GM18861 (cell line): Measurements from ENCODE around the gene UMAD1.
"Not testable (repeated sequence)": the region's sequence is repeated elsewhere in the genome, so short reads cannot be mapped to it uniquely, and the experiment has no call there.

Source experiments
- ATAC-seq: cut with Tn5 transposase; IDR thresholded peaks from one replicate; pipeline ENCODE4 v1.9.1; 2021; ENCODE audit not compliant: unreplicated experiment

Gene UMAD1

GRCh38 chr7:7652798-7653540 is 12.4 kb downstream of the UMAD1 start:
- ATAC-seq = no peak

GRCh38 chr7:7653593-7654187 is 13.1 kb downstream of the UMAD1 start:
- ATAC-seq = no peak

GRCh38 chr7:7654964-7655715 is 14.6 kb downstream of the UMAD1 start:
- no peak for ATAC-seq

- not testable (repeated sequence) for ATAC-seq
These were observed 15.9 kb downstream of the UMAD1 start for GRCh38 chr7:7656459-7656858.

- ATAC-seq = no peak
These were observed 22.0 kb downstream of the UMAD1 start for GRCh38 chr7:7662527-7662926.

- no peak for ATAC-seq
These were observed 23.7 kb downstream of the UMAD1 start for GRCh38 chr7:7664291-7664690.

GRCh38 chr7:7665031-7665430 is 24.5 kb downstream of the UMAD1 start:
- ATAC-seq = no peak

- ATAC-seq = no peak
These were observed 26.6 kb downstream of the UMAD1 start for GRCh38 chr7:7667187-7667586.

GRCh38 chr7:7668706-7669105 is 28.2 kb downstream of the UMAD1 start:
- ATAC-seq = no peak

GRCh38 chr7:7670490-7670889 is 29.9 kb downstream of the UMAD1 start:
- no peak for ATAC-seq

- no peak for ATAC-seq
These were observed 30.8 kb downstream of the UMAD1 start for GRCh38 chr7:7671361-7671760.

- no peak for ATAC-seq
These were observed 32.1 kb downstream of the UMAD1 start for GRCh38 chr7:7672545-7673239.

- no peak for ATAC-seq
These were observed 32.6 kb downstream of the UMAD1 start for GRCh38 chr7:7673240-7673550.

GRCh38 chr7:7675686-7676085 is 35.1 kb downstream of the UMAD1 start:
- ATAC-seq = no peak

- ATAC-seq = not testable (repeated sequence)
These were observed 39.1 kb downstream of the UMAD1 start for GRCh38 chr7:7679640-7680039.

GRCh38 chr7:7681191-7681935 is 40.8 kb downstream of the UMAD1 start:
- peak; percentile 87 for ATAC-seq

- ATAC-seq = no peak
These were observed 41.4 kb downstream of the UMAD1 start for GRCh38 chr7:7681936-7682329.

- no peak for ATAC-seq
These were observed 42.3 kb downstream of the UMAD1 start for GRCh38 chr7:7682861-7683260.

GRCh38 chr7:7686811-7687508 is 46.4 kb downstream of the UMAD1 start:
- ATAC-seq = no peak

GRCh38 chr7:7687800-7688199 is 47.2 kb downstream of the UMAD1 start:
- no peak for ATAC-seq
